ENCODE data around the gene SVOP. TPM values are rescaled to one million over a fixed set of nuclear protein-coding genes. Genes with fewer than 3 reads are reported as not detected.
"Not testable (repeated sequence)": the region's sequence is repeated elsewhere in the genome, so short reads cannot be mapped to it uniquely, and the experiment has no call there.

Gene SVOP
- total RNA-seq, 1 donor from 2014 or later = not detected

GRCh38 chr12:109064143-109064542 is 43.3 kb upstream of the SVOP start:
- no peak for DNase-seq (ENCODE audit: low spot score)
- Mint-ChIP-seq H3K4me3 (ENCODE audit: unreplicated experiment) (no peak overlapping the region), H3K27ac (ENCODE audit: unreplicated experiment) (no peak overlapping the region), H3K27me3 (ENCODE audit: low read depth) (no peaks in the 10 kb centered on the region), H3K9me3 (ENCODE audit: low read depth) (peaks cover 3% of the 10 kb centered on the region), H3K36me3 (ENCODE audit: low read depth) (peaks cover 20% of the 10 kb centered on the region), H3K4me1 (ENCODE audit: low read depth) (no peaks in the 10 kb centered on the region)
- TF ChIP-seq CTCF (IDR thresholded peaks at IDR 0.05) = no peak

DNA sequence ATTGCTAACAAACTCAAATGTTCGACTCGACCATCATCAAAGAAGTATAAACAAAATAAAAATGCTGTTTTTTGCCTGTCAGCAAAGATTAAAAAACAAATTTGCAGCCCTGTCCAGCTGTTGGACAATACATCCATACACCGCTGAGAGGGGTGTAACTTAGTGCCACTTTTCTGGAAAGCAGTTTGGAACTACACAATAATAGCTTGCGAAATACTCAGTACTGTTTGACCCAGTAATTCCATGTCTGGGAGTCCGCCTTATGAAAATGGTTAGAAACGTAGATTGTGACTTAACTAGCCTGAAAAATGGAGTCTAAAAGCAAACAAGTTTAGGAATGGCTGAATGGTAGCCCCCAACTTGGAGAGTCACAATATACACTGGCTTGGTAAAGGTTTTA is 37.9 kb upstream of the SVOP start:
- H3K4me1 Mint-ChIP-seq (ENCODE audit: low read depth) = peaks cover 2% of the 10 kb centered on the region
- H3K27me3 Mint-ChIP-seq (ENCODE audit: low read depth) = no peaks in the 10 kb centered on the region
- no peak overlapping the region for H3K27ac Mint-ChIP-seq (ENCODE audit: unreplicated experiment)
- DNase-seq (ENCODE audit: low spot score) = no peak
- H3K36me3 Mint-ChIP-seq (ENCODE audit: low read depth) = peaks cover 14% of the 10 kb centered on the region
- peaks cover 3% of the 10 kb centered on the region for H3K9me3 Mint-ChIP-seq (ENCODE audit: low read depth)
- no peak for TF ChIP-seq CTCF (IDR thresholded peaks at IDR 0.05)
- H3K4me3 Mint-ChIP-seq (ENCODE audit: unreplicated experiment) = no peak overlapping the region

- no peaks in the 10 kb centered on the region for H3K9me3 Mint-ChIP-seq (ENCODE audit: low read depth)
- H3K4me3 Mint-ChIP-seq (ENCODE audit: unreplicated experiment) = no peak overlapping the region
- no peak overlapping the region for H3K27ac Mint-ChIP-seq (ENCODE audit: unreplicated experiment)
- H3K36me3 Mint-ChIP-seq (ENCODE audit: low read depth) = peaks cover 8% of the 10 kb centered on the region
- DNase-seq (ENCODE audit: low spot score) = no peak
- no peaks in the 10 kb centered on the region for H3K27me3 Mint-ChIP-seq (ENCODE audit: low read depth)
- H3K4me1 Mint-ChIP-seq (ENCODE audit: low read depth) = peaks cover 11% of the 10 kb centered on the region
- no peak for TF ChIP-seq CTCF (IDR thresholded peaks at IDR 0.05)
Measured at GRCh38 chr12:109057376-109057775, 36.5 kb upstream of the SVOP start.

- DNase-seq (ENCODE audit: low spot score) = no peak
- Mint-ChIP-seq H3K27me3 (ENCODE audit: low read depth) (no peaks in the 10 kb centered on the region), H3K4me1 (ENCODE audit: low read depth) (peaks cover 16% of the 10 kb centered on the region), H3K9me3 (ENCODE audit: low read depth) (no peaks in the 10 kb centered on the region), H3K27ac (ENCODE audit: unreplicated experiment) (no peak overlapping the region), H3K4me3 (ENCODE audit: unreplicated experiment) (no peak overlapping the region), H3K36me3 (ENCODE audit: low read depth) (peaks cover 8% of the 10 kb centered on the region)
- TF ChIP-seq CTCF (IDR thresholded peaks at IDR 0.05) = no peak
Measured at GRCh38 chr12:109056891-109057290, 36.0 kb upstream of the SVOP start.

DNA sequence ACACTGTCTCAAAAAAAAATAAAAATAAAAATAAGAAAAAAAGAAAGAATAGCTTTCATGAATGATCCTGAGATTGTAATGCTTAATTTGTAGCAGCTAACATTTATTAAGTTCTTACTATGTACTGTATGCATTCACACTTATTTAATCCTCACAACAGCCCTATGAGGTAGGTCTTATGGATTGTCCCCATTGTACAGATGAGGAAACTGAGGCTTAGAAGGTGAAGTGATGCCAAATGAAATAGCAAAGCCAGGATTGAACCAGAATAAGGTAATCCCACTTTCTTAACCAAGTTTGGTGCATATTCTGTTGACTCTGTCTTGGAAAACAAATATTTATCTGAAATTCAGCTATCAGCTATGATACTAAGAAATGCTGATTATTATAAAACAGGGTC is 33.7 kb upstream of the SVOP start:
- no peak for TF ChIP-seq CTCF (IDR thresholded peaks at IDR 0.05)
- H3K4me3 Mint-ChIP-seq (ENCODE audit: unreplicated experiment) = no peak overlapping the region
- H3K9me3 Mint-ChIP-seq (ENCODE audit: low read depth) = no peaks in the 10 kb centered on the region
- no peak overlapping the region for H3K27ac Mint-ChIP-seq (ENCODE audit: unreplicated experiment)
- peaks cover 5% of the 10 kb centered on the region for H3K36me3 Mint-ChIP-seq (ENCODE audit: low read depth)
- peaks cover 18% of the 10 kb centered on the region for H3K4me1 Mint-ChIP-seq (ENCODE audit: low read depth)
- DNase-seq (ENCODE audit: low spot score) = no peak
- H3K27me3 Mint-ChIP-seq (ENCODE audit: low read depth) = no peaks in the 10 kb centered on the region

DNA sequence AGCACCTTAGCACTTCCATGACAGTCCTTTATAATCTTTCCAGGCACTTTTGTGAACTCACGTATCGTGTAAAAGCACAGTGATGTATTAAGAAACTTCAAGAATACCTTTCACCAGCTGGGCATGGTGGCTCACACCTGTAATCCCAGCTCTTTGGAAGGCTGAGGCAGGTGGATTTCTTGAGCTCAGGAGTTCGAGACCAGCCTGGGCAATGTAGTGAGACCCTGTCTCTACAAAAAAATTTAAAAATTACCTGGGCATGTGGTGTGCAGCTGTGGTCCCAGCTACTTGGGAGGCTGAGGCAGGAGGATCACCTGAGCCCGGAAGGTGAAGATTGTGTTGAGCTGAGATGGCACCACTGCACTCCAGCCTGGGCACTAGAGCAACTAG is 33.3 kb upstream of the SVOP start:
- not testable (repeated sequence) for DNase-seq (ENCODE audit: low spot score); H3K27ac Mint-ChIP-seq (ENCODE audit: unreplicated experiment); H3K9me3 Mint-ChIP-seq (ENCODE audit: low read depth); H3K27me3 Mint-ChIP-seq (ENCODE audit: low read depth); H3K36me3 Mint-ChIP-seq (ENCODE audit: low read depth)
- peaks cover 18% of the 10 kb centered on the region for H3K4me1 Mint-ChIP-seq (ENCODE audit: low read depth)
- H3K4me3 Mint-ChIP-seq (ENCODE audit: unreplicated experiment) = peak overlapping the region; percentile 92
